Measurements from ENCODE around the gene GTF2IRD1.

DNA sequence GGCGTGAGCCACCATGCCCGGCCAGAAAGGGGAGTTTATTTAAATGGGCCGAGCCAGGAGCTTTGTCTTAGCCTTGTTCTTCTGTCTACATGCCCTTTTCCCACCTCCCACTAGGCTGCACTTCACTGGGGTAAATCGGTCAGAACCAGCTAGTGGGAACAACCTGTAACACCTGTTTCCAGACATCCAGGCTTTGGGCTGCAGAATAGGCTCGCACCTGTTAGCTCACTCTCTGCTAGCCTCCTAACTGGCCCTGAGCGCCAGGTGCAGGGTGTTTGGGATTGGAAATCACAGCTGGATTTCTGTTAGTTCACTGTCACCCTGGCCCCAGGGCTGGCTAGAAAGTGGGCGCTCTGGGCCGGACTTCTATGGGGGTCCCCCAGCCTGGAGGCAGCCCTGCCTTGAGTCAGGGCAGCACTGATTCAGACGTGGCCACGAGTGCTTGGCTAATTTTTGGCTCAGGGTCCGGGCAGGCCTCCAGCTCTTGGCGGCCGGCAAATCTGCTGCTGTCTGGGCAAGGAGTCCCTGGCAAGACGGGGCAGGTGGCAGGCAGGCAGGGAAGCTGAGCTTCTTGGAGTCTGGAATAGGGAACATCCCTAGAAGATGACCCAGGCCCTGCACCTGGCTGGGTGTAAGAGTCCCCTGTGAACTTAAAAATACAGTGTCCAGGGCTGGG is 48.6 kb downstream of the GTF2IRD1 start:
- no peak for TF ChIP-seq POLR2A (IDR thresholded peaks at IDR 0.05; ENCODE audit: extremely low read depth, insufficient read length)
- TF ChIP-seq, protein P1, sequence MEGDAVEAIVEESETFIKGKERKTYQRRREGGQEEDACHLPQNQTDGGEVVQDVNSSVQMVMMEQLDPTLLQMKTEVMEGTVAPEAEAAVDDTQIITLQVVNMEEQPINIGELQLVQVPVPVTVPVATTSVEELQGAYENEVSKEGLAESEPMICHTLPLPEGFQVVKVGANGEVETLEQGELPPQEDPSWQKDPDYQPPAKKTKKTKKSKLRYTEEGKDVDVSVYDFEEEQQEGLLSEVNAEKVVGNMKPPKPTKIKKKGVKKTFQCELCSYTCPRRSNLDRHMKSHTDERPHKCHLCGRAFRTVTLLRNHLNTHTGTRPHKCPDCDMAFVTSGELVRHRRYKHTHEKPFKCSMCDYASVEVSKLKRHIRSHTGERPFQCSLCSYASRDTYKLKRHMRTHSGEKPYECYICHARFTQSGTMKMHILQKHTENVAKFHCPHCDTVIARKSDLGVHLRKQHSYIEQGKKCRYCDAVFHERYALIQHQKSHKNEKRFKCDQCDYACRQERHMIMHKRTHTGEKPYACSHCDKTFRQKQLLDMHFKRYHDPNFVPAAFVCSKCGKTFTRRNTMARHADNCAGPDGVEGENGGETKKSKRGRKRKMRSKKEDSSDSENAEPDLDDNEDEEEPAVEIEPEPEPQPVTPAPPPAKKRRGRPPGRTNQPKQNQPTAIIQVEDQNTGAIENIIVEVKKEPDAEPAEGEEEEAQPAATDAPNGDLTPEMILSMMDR (IDR thresholded peaks at IDR 0.05; ENCODE audit: low read depth, low read length), result no peak

Data from NB4 (cell line).